Measurements from ENCODE around the gene DTNB.

The DTNB gene

DNA sequence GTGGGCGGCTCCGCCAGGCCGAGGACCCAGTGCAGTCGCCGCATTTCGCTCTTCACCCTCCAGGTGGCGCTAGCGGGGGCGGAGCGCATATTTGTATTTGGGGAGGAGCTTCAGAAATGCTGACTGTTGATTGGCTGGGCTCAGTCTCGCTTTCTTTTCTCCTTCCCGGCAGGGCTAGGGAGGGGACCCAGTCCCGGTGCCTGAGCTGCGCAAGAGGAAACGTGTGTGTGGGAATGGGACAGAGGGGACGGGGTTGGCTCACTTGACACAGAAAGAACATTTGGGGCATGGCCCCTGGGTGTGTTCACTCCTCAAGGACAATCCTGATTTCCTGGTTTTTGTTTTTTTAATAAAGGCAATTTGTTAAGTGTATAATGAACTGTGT is 311.3 kb downstream of the DTNB start:
- DNase-seq: peak; percentile 91

DNA sequence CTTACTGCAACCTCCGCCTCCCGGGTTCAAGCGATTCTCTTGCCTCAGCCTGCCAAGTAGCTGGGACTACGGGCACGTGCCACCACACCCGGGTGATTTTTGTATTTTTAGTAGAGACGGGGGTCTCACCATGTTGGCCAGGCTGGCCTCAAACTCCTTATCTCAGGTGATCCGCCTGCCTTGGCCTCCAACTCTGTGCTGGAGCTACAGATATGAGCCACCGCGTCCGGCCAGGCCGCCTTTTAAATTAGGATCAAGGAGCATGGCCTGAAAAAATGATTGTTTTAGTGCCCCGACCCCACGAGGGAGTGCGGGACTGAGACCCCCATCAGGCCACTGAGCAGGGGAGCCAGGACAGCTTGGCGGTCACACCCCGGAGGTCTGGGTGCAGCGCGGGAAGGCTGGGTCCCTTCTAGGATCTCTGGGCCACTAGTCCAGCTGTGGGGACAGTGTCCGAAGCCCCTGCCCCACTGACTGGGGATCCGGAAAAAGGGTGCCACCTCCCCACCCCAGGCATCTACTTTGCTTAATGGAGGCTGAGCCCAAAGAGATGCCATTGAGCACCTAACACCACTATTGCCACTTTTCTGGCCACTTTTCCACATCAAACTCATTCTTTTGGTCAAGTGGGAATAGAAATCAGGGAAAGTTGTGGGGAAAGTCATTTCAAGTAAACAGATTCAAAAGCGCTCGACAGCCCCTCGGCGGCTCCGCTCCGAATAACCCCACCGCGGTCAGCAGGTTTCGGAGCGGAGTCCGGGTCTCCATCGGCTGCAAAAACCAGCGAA is 311.9 kb downstream of the DTNB start:
- no peak for DNase-seq

DNA sequence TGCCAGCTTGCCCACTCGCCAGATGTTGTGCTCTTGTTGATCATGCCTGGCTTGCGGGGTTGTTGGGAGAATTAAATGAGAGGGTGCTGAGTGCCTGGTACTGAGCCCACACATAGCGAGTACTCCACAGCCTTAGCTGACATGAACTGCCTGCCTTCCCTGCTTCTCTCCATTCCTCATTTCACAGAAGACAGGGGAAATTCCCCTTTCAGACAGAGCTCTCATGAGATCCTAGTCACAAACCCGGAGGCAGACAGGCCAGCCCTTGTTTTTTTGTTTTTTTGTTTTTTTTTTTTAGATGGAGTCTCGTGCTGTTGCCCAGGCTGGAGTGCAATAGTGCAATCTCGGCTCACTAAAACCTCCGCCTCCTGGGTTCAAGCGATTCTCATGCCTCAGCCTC is 314.5 kb downstream of the DTNB start:
- no peak for DNase-seq

DNA sequence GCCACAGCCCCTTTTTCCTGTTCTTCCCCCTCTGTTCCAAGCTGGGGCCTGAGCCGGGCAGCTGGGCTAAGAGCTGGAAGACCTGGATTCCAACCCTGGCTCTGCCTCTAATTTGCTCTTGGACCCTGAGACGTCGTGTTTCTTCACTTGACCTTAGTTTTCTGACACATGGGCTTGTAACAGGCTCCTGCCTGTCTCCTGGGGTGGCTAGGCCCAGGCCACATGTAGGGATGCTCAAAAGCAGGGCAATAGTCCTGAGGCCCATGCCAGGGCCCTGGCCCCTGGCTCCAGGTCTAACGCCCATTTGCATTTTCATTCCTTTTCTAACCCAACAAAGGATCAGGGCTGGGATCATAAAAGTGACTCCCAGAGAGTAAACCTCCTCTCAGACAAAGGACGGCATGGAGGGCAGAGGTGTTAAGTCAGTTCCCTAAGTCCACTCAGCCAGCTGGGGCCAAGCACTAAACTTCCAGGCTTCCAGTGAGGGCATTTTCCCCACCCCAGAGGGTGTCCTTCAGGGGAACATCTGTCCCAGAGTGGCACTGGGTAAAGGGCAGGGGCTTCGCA is 315.0 kb downstream of the DTNB start:
- no peak for DNase-seq

DNA sequence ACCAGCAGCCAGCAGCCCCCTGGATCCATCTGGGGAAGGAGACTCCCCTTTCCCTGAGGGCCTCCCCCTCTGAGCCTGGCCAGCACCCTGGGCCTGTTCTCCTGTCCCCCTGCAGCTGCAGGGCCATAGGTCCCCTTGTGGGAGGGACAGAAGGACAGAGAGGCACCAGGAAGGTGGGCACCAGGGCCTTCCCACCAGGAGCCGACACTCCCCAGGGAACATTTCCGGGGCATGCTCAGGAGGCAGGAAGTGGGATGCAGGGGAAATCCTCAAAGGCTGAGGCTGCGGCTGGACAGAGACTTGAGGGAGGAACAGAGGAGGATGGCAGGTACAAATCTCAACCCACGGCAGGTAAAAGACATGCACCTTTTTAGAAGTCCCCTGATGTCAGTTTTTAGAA is 317.3 kb downstream of the DTNB start:
- no peak for DNase-seq

DNA sequence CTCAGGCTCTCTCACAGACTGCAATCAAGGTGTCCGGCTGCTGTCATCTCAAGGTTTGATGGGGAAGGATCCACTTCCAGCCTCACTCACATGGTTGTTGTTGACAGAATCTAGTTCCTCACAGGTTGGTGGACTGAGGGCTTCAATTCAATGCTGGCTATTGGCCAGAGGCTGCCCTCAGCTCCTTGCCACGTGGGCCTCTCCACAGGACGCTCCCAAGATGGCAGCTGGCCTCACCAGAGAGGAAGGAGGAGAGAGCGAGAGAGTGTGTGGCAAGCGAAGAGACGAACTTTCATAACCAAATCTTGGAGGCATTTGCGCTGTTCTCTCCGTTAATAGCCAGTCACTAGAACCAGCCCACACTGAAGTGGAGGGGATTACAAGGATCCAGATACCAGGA is 318.1 kb downstream of the DTNB start:
- DNase-seq: no peak

DNA sequence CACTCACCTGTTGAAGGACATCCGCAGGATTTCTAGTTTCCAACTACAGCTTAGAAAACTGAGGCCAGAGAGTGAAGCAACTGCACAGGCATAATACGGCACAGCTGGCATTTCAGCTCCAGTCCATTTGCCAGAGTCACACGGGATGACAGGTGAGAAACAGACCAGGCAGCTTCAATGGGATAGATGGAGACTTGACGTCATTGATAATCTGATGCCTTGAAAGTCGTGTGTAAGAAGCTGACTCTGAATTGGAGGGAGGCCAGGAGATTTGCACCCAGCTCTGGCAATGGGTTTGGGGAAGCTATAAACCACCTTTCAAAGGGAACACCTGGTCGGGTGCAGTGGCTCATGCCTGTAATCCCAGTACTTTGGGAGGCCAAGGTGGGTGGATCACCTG is 319.3 kb downstream of the DTNB start:
- DNase-seq: no peak

DNA sequence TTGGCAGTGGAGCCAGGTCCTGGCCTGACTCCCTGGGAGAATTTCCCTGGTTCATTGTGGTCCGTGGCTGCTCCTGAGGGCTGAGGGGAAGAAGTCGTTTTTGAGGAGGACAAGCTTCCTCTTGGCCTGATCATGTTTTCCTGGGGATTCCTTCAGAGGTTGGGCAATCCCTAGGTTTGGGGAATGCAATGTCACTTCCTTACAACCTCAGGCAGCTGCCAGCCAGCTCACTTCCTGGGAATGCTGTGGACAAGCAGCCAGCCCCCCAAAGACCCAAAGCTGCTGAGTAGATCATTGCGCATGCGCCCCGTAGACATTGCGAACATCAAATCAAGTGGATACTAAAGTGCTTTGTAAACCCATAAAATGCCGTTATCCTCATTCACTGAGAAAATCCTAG is 324.0 kb downstream of the DTNB start:
- DNase-seq: no peak

DNA sequence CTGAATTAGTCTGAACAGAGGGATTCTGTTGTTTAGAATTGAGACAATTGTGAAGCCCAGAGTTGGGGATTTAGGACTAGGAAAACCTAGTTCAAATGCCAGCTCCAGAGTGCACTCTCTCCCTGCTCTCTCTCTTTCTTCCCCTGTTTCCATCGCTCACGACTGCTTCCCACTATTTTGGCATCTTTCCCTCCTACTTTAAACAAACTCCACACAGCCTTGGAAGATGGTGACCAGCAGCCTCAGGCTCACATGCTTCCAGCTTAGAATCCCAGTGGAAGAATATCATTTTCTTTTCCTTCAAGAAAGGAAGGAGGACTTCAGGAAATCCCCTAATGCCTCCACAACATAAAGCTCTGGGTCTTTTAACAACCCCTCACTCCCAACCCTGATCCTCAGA is 325.5 kb downstream of the DTNB start:
- DNase-seq: no peak

DNA sequence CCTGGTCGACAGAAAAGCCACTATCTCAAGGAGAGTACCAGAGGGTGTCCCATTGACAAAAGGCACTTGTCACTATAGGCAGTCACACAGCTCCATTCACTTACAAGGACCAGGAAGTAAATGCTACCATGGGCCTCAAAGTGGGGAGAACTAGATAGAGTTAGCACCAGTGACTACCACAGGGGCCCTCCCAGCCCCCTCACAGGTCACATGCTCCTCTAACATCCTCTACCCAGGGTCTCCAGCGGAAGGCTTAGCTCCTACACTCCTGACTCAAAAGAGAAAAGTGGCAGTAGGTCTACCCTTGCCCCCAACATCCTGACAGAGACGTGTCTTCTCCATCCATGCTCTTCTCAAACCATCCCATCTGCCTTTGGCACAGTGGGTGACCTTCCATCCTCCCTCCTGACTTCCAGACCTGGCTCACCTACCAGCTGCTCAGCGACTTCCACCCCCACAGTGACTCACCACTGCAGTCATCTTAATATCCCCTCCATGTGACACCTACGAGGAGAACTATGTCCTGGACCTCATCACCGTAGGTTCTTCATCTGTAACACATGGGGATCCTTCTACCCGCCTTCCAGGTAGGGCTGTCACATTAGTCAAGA is 326.1 kb downstream of the DTNB start:
- DNase-seq: no peak

DNA sequence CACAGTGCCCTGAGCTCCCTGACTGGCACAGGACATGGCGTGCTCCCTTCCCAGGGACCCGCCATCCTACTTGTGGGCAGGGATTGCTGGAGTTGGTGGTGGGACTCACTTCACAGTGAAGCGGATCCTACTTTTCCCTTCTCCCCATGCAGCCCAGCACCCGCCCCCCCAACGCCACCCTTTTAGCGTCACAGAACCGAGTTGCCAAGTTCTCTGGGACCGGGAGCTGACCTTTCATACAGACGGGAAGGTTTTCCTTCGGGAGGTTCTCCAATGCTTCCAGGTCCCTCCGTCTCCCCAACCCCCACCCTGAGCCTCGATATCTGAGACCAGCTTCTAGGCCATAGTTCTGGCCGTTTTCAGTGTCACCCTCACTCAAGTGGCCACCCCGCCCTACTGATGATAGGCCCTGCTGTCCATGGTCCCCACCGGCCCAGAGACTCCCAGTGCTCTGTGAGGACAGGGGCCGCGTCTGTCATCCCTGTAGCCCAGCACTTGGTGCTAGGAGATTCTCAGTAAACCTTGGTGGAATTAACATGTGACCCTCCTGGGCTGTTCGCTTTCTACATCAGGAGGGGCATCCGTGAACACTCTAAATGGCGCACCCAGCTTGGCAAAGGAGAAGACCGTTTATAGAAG is 330.1 kb downstream of the DTNB start:
- no peak for DNase-seq

DNA sequence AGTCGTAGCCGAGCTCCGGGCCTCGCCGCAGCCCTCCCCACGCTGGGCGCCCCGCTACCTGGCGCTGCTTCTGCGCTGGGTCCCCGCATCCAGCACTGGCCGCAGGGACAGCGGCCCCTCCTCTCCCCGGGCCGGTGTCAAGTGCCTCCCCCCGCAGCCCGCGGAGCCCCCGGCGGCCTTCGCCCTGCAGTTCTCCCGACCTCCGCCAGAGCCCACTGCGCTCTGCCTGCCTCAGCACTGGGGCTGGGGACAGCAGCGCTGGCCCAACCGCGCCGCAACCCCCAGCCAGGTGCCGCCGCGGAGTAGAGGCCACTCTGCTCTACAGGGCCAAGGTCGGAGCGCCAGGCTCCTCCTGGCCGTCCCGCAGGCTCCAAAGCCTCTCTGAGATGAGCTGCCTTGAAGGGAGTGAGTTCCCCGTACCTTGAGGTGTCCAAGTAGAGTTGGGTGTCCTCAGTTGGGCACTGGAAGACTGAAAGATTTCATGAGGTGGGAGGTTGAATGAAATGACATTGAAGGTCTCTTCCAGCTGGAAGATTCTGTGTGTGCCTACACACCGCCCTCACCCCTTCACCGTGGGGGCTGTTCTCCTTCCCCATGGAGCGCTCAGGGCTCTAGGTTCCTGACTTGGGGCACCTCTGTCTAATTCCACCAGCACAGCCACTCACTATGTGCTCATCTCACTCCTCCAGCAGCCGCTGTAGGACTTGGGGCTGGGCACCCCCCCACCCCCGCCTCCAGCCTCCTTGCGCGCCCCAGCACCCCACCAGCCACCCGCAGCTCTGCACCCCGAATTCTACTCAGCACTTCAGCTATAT is 330.8 kb downstream of the DTNB start:
- DNase-seq: peak; percentile 77

DNA sequence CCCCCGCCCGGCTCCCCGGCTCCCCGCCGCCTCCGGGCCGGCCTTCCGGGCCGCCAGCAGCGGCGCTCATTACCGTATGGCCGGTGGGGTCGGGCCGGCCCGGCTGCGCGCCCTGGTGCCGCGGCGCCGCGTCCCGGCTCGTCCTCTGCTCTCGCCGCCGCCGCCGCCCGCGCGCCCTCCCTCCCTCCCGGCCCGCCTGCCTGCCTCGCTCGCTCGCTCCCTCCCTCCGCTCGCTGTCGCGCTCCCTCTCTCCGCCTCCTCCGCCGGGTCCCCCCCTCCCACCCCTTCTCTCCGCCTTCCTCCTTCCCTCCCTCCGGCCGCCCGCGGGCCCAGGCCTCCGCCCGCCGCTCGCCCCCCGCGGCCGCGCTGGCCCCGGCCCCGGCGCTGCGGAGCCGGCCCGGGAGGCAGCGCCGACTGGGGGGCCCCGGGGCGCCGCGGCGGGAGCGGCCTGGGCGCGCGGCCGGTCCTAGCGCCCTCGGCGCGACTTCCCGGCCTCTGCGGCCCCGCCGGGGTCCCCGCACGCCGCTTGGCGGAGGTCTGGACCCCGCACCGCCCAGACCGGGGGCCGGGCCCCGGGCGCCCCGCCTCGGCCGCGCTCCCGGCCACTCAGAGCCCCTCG is 331.5 kb downstream of the DTNB start, which contains the start of gene DNMT3A:
TSS of gene DNMT3A (minus strand) at position 173 of the 619 bp plus-strand sequence. CDS start 27,941 bp downstream, outside the sequence.
- peak; percentile 30 for DNase-seq

DNA sequence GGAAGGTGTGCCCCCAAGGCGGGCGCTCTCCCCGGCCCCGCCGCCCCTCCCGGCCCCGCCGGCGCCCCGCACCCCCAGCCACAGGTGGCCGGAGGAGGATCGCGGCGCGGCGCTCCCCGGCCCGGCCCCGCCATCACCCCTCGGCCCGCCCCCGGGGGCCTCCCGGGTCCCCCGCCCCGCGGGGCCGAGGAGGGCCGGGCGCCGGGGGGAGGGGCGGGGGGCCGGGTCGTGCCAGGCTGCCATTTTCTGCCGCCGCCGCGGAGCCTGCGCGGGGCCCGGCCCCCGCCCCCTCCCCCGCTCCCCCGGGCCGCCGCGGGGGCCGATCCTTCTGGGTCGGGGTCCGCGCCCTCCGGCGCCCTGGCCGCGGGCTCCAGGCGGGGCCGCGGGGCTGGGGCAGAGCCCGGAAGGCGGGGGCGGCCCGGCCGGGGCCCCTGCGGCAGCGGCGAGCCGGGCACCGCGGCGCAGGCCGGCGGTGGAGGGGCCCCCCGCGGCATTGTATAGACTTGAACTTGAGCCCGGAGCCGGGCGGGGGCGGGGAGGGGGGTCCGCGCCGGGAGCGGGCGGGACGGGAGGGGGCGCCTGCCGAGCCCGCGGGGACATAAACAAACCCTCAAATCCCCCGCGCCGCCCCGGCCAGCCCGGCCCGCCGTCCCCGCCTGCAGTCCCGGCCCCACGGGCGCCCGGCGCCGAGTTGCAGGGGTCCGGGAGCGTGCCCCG is 332.2 kb downstream of the DTNB start:
- DNase-seq: peak; percentile 14

DNA sequence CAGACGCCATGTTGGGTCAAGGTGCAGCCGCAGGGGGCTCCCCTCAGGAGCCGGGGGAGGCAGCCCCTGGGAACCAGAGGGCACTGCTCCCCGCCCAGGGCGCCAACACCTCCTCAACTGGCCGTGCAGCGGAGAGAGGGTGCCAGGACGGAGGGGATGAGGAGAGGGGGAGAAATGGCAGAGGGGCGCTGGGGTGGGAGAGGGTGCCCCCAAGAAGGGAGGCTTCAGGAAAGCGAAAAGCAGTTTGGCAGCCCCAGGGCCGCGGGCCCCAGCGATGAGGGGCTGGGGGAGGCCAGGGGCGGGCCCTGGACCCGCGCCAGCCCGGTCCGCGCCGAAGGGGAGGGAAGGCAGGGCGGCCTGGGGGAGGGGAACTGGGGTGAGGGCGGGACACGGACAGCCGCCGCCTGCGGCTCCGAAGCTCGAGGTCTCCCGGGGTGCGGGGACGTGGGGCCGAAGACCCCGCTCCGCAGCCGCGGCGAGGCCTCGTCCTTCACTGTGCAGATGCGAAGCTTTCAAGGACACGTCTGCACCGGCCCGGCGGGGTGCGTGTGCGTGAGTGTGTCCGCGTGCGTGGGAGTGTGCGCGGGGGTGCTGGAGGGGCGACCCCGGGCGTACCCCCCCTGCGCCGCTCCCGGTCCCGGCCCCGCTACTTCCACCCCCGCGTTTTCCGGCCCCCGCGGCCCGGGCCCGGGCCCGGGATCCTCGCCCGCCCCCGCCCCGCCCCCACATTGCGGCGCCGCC is 333.0 kb downstream of the DTNB start:
- peak; percentile 9 for DNase-seq

DNA sequence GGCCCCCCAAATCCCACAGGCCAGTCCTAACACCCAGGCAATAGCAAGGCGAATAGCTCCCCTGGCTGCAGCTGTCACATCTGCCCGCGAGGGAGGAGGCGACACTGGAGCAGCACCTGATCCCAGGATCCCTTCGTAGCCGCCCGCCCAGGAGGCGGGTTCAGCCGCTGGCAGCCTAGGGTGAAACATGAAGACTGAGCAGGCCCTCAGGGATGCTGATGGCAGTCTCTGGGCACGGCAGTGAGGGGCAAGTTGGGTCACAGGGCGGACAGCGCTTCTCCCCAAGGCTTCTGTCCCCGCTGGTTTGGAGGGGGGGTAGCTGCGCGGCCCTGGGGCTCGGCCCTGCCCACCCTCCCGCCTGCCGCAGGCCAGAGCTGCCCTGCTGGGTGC is 333.6 kb downstream of the DTNB start:
- DNase-seq: no peak

DNA sequence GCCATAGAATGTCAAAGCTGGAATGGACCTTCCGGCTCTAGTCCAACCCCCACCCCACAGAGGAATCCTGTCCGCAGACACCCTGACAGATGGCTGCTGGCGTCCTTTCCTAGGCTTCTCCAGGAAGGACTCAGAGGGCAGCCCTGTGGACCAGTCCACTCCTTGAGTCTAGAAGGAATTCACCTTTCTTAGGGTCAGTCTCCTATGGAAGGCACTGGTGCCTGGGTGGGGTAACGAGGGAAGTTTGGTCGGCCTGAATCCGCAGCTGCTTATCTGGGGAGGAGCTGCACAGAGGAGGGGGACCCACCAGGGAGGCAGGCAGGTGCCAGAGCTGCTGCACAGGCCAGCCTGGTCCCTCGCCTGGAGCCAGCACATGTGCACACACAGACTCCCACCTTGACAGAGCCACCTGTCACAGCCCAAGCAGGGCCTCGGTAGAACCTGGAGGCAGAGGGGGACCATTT is 334.1 kb downstream of the DTNB start:
- no peak for DNase-seq

DNA sequence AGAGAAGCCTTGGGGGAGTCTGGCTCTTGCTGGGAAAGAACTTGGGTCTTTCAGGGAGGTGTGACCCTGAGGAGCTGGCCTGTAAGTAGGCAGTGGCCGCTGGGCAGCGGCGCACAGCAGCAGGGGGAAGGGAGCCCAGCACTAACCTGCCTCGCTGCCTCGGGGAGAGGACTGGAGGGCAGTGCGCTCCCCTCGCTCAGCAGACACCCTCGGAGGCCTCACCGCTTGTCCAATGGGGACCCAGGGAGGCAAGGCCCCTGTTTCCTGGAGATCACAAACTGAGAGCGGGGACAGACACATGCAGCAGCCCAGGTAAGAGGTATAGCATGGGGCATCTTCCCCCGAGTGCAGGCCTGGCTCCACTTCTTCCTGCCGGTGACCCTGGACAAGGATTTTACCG is 335.0 kb downstream of the DTNB start:
- no peak for DNase-seq

DNA sequence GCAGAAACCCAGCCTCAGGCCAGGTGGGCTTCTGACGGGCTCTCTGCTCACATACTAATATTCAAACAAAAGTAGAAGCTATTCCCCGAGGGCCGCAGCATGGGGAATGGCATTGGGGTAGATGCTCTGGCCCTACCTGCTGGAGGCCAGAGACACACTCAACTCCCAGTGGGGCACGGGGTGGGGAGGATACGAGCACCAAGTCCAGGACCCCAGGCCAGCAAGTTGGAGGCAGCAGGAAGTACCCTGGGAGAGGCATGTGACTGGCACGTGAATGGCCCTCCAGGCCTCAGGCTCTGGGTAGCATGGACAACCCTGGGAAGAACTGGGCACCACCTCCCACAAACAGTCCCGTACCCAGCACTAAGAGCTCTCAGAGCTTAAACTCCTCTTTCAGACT is 335.5 kb downstream of the DTNB start:
- DNase-seq: no peak

DNA sequence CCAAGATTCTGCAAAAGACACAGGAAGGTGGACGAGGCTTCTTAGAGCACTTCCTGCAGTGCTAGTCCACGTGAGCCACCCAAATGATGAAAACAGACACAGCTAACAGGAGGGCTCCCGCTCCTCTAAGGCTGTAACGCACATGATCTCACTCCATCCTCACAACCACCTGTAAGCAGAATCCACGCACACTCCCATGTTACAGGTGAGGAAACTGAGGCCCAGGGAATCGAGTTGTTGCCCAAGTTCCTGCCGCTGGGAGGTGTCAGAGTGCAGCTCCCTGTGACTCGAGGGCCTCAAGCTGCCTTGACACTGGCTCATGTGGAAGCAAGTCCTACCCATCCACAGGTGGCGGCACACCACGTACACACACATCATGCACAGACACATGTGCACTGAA is 336.1 kb downstream of the DTNB start:
- DNase-seq: peak; percentile 23

DNA sequence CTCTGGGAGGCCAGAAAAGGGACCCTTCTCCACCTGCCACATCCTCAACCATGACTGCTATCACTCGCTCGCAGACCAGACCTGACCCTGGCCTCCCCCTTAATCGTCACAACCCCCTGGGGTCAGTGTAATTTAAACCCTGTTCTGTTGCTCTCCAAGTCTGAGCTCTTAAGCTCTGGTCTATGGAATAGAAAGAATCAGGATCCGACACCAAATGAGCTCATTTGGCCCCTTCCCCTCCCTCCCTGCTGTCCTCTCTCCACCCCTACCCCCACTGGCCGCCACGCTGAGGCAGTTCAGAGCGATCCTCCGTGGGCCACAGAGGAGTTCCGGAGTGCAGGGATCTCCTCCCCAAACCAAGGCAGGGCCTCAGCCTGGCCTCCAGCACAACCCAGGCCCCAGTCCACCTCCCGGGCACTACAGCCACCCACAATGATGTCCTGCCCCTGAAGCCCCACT is 337.0 kb downstream of the DTNB start:
- DNase-seq: no peak
